Right lobe of liver (tissue), 4 donors: Measurements from ENCODE around the gene RHEX.

ENCODE experiments used
- CTCF ChIP-seq, 4 donors: fragments of 200-600 bp in 3 of 4; fragments of 450-650 bp in 1 of 4; IDR thresholded peaks; one replicate each; pipeline versions ENCODE4 v1.5.1 to v1.8.0; 2016 to 2022; ENCODE audit warnings: antibody characterized with exemption in 4 of 4, mild to moderate bottlenecking in 2 of 4
- POLR2A ChIP-seq: fragments of 450-650 bp; IDR thresholded peaks from one replicate; pipeline ENCODE4 v1.6.1; 2017; ENCODE audit warnings: antibody characterized with exemption, mild to moderate bottlenecking
- donor health status: DM: no; HTN: no; CAD: no.
- donor health status: DM: no; HTN: no; CAD: no.
- donor health status: DM: no; HTN: yes; CAD: no.

- no peak for TF ChIP-seq CTCF (IDR thresholded peaks at IDR 0.05)
- no peak for TF ChIP-seq POLR2A
Observed at GRCh38 chr1:206103979-206104378, 51.0 kb downstream of the RHEX start.
